Right lobe of liver (tissue), 4 donors: ENCODE data around the gene HGFAC.

Source experiments
- CTCF ChIP-seq, 4 donors: fragments of 200-600 bp in 3 of 4; fragments of 450-650 bp in 1 of 4; IDR thresholded peaks; one replicate each; pipeline versions ENCODE4 v1.5.1 to v1.8.0; 2016 to 2022; ENCODE audit warnings: antibody characterized with exemption in 4 of 4, mild to moderate bottlenecking in 2 of 4
- POLR2A ChIP-seq: fragments of 450-650 bp; IDR thresholded peaks from one replicate; pipeline ENCODE4 v1.6.1; 2017; ENCODE audit warnings: antibody characterized with exemption, mild to moderate bottlenecking
- donor health status: DM: no; HTN: no; CAD: no.
- donor health status: DM: no; HTN: no; CAD: no.
- donor health status: DM: no; HTN: yes; CAD: no.

- TF ChIP-seq CTCF (IDR thresholded peaks at IDR 0.05) (no peak), POLR2A (no peak)
These were observed 31.2 kb upstream of the HGFAC start for GRCh38 chr4:3410401-3411135.
